Activated naive CD8-positive, alpha-beta T cell treated with anti-CD3 and anti-CD28 coated beads for 36 hours (primary cell): Measurements from ENCODE around the gene COL4A2. TPM values are rescaled to one million over a fixed set of nuclear protein-coding genes. Genes with fewer than 3 reads are reported as not detected.

ENCODE experiments used
- DNase-seq: peaks from one replicate; pipeline ENCODE4 v3.0.0; 2021
- H3K27ac Mint-ChIP-seq: one replicate; pipeline ENCODE4 v1.8.0; 2022; ENCODE audit warnings: mild to moderate bottlenecking, moderate library complexity, mixed read lengths
- H3K27me3 Mint-ChIP-seq: one replicate; pipeline ENCODE4 v1.8.0; 2022; ENCODE audit warnings: mild to moderate bottlenecking, mixed read lengths
- H3K36me3 Mint-ChIP-seq: one replicate; pipeline ENCODE4 v1.8.0; 2021; ENCODE audit warnings: mild to moderate bottlenecking, mixed read lengths
- H3K4me1 Mint-ChIP-seq: one replicate; pipeline ENCODE4 v1.8.0; 2021; ENCODE audit warnings: mixed read lengths
- H3K4me3 Mint-ChIP-seq: one replicate; pipeline ENCODE4 v1.8.0; 2022; ENCODE audit warnings: mild to moderate bottlenecking, moderate library complexity, mixed read lengths
- H3K9me3 Mint-ChIP-seq: one replicate; pipeline ENCODE4 v1.8.0; 2022; ENCODE audit warnings: mixed read lengths
- total RNA-seq, 2 experiments: library from RNA; stranded (reverse); gene quantifications; one replicate each; pipeline ENCODE4 v1.2.3, GENCODE V29; 2021

The COL4A2 gene
- total RNA-seq, 2 experiments from 2014 or later: not detected

DNA sequence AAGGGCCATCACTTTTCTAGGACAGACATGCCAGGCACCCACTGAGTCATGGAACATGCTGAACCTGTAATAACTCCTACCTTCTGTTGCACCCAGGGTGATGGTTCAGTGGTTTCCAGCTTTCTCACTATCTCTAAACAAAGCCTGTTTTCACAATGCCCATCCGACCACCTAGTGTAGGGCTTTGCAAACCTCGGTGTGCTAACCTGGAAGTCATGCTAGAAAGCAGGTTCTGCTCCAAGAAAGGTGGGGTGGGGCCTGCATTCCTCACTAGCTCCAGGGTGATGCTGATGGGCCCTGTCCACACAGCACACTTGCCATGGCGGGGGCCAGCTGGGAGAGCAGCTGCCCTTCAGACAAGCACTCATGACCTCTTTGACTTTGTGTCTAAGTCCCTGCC, 43.4 kb downstream of the COL4A2 start:
- Mint-ChIP-seq H3K4me1 (no peaks in the 10 kb centered on the region), H3K27me3 (peaks cover 12% of the 10 kb centered on the region), H3K4me3 (no peak overlapping the region), H3K36me3 (no peaks in the 10 kb centered on the region), H3K27ac (no peak overlapping the region), H3K9me3 (no peaks in the 10 kb centered on the region)
- DNase-seq: no peak

DNA sequence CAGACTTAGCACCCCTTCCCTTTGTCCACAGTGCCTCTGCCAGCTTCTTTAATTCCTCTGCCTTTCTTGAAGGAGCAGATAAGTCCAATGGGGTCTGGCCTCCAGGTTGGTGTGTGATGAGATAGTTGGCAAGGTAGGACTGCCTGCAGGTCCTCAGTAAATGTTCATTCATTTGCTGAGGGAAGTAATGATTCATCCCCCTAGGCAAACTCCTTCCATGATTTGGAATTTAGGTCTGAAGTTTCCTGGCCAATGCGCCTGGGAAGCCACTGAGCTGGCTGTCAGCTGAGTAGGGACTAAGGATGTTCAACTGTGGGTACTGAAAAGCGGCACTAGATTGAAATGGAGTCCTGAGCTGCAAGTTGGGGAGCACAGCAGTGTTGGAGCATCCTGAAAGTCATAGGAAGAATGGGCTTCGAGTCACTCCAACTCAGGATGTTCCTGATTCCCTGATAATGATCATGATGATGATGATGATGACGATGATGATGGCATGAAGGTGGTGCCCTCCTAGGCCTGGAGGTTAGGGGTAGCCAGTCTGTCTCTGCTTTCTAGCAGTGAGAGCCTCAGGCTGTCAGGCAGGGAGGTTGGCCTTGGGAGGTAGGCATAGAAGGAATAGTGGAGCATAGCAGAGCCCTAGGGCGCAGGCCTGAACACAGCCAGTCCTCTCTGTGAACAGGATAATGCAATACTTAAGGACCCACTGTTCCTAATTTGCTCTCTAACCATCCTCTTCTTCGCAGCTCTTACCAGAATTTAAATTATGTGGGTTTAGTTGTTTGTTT, 44.7 kb downstream of the COL4A2 start:
- DNase-seq: no peak
- Mint-ChIP-seq H3K4me3 (no peak overlapping the region), H3K36me3 (no peaks in the 10 kb centered on the region), H3K27me3 (peaks cover 12% of the 10 kb centered on the region), H3K27ac (no peak overlapping the region), H3K9me3 (no peaks in the 10 kb centered on the region), H3K4me1 (no peaks in the 10 kb centered on the region)

- H3K27me3 Mint-ChIP-seq: peaks cover 12% of the 10 kb centered on the region
- no peak for DNase-seq
- H3K4me3 Mint-ChIP-seq: no peak overlapping the region
- H3K4me1 Mint-ChIP-seq: no peaks in the 10 kb centered on the region
- H3K9me3 Mint-ChIP-seq: no peaks in the 10 kb centered on the region
- no peaks in the 10 kb centered on the region for H3K36me3 Mint-ChIP-seq
- no peak overlapping the region for H3K27ac Mint-ChIP-seq
These were observed 45.7 kb downstream of the COL4A2 start for GRCh38 chr13:110352735-110353134.

DNA sequence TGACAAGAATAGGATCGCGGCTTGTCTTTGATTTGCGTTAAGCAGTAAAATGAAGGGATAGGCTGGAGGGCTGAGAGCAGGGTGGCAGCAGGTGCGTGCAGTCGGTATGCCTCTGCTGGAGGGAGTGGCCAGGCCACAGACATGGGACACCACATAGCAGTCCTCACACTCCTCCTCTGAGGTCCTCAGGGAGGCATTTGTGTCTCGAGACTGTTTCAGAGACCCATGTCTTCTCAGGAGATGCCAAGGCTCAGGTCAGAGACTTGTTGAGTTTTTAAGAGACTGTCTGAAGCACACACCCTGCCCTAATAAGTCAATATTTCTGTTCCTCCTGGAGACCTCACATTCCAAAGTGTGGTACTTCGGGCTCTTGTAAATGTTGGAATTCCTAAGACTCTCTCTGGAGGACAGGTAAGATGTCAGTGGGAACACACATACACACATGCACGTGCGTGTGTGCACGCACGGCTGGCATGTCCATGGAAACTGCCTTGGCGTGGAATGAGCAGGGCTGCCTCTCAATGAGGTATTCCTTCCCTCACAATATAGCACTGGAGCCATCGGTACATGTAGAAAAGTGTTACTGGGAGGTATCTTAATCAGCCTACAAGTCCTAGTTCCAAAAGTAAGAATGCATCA, 46.4 kb downstream of the COL4A2 start:
- Mint-ChIP-seq H3K36me3 (no peaks in the 10 kb centered on the region), H3K4me1 (no peaks in the 10 kb centered on the region), H3K4me3 (no peak overlapping the region), H3K9me3 (no peaks in the 10 kb centered on the region), H3K27me3 (peaks cover 12% of the 10 kb centered on the region), H3K27ac (no peak overlapping the region)
- no peak for DNase-seq

GRCh38 chr13:110354123-110354627, 47.1 kb downstream of the COL4A2 start:
- Mint-ChIP-seq H3K27ac (no peak overlapping the region), H3K4me1 (no peaks in the 10 kb centered on the region)

GRCh38 chr13:110354715-110355473, 47.8 kb downstream of the COL4A2 start:
- Mint-ChIP-seq H3K36me3 (no peaks in the 10 kb centered on the region), H3K27me3 (peaks cover 9% of the 10 kb centered on the region), H3K4me1 (no peaks in the 10 kb centered on the region), H3K27ac (no peak overlapping the region), H3K9me3 (no peaks in the 10 kb centered on the region), H3K4me3 (no peak overlapping the region)
- DNase-seq: no peak

More at GRCh38 chr13:110354123-110354627, 47.1 kb downstream of the COL4A2 start:
- Mint-ChIP-seq H3K27me3 (peaks cover 12% of the 10 kb centered on the region), H3K9me3 (no peaks in the 10 kb centered on the region), H3K36me3 (no peaks in the 10 kb centered on the region), H3K4me3 (no peak overlapping the region)
- DNase-seq: no peak

GRCh38 chr13:110356362-110356761, 49.3 kb downstream of the COL4A2 start:
- no peaks in the 10 kb centered on the region for H3K36me3 Mint-ChIP-seq
- H3K4me1 Mint-ChIP-seq: no peaks in the 10 kb centered on the region
- peaks cover 6% of the 10 kb centered on the region for H3K27me3 Mint-ChIP-seq
- no peaks in the 10 kb centered on the region for H3K9me3 Mint-ChIP-seq
- no peak for DNase-seq
- no peak overlapping the region for H3K27ac Mint-ChIP-seq
- no peak overlapping the region for H3K4me3 Mint-ChIP-seq

- Mint-ChIP-seq H3K4me3 (no peak overlapping the region), H3K36me3 (no peaks in the 10 kb centered on the region), H3K27me3 (peaks cover 9% of the 10 kb centered on the region), H3K4me1 (no peaks in the 10 kb centered on the region), H3K27ac (no peak overlapping the region), H3K9me3 (no peaks in the 10 kb centered on the region)
- DNase-seq: no peak
These were observed 51.3 kb downstream of the COL4A2 start for GRCh38 chr13:110358381-110358780.

DNA sequence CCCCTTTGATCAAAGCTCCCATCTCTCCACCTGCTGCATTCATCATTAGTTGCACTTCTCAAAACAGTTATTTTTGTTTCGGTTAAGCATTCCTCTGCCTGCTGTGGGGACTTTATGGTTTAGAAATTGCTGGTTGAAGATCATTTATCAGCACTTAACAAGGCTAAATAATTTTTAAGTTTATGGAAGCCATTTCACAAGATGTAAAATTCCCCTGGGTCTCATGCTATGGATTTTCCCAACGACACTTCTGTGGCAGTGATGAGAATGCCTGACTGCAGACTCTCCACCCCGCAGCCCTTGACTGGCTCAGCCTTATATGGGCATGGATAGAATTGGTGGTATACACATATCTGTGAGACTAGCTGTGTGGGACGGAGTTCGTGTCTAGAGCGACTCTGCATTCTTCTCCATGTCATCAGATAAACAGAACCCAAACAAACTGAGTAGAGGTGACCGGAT, 52.8 kb downstream of the COL4A2 start:
- Mint-ChIP-seq H3K4me3 (no peak overlapping the region), H3K27me3 (peaks cover 6% of the 10 kb centered on the region), H3K27ac (no peak overlapping the region), H3K36me3 (no peaks in the 10 kb centered on the region), H3K9me3 (no peaks in the 10 kb centered on the region), H3K4me1 (no peaks in the 10 kb centered on the region)
- DNase-seq: no peak

GRCh38 chr13:110360598-110360997, 53.5 kb downstream of the COL4A2 start:
- Mint-ChIP-seq H3K27me3 (peaks cover 8% of the 10 kb centered on the region), H3K9me3 (no peaks in the 10 kb centered on the region), H3K36me3 (no peaks in the 10 kb centered on the region), H3K27ac (no peak overlapping the region), H3K4me3 (no peak overlapping the region), H3K4me1 (no peaks in the 10 kb centered on the region)
- DNase-seq: no peak

GRCh38 chr13:110361365-110361911, 54.4 kb downstream of the COL4A2 start:
- H3K4me1 Mint-ChIP-seq: no peaks in the 10 kb centered on the region
- no peak overlapping the region for H3K27ac Mint-ChIP-seq
- no peak overlapping the region for H3K4me3 Mint-ChIP-seq
- no peak for DNase-seq
- no peaks in the 10 kb centered on the region for H3K36me3 Mint-ChIP-seq
- H3K27me3 Mint-ChIP-seq: peaks cover 10% of the 10 kb centered on the region
- no peaks in the 10 kb centered on the region for H3K9me3 Mint-ChIP-seq

- H3K27me3 Mint-ChIP-seq: peaks cover 10% of the 10 kb centered on the region
- H3K36me3 Mint-ChIP-seq: no peaks in the 10 kb centered on the region
- no peak overlapping the region for H3K4me3 Mint-ChIP-seq
- H3K4me1 Mint-ChIP-seq: no peaks in the 10 kb centered on the region
- no peaks in the 10 kb centered on the region for H3K9me3 Mint-ChIP-seq
- DNase-seq: no peak
- H3K27ac Mint-ChIP-seq: no peak overlapping the region
These were observed 55.9 kb downstream of the COL4A2 start for GRCh38 chr13:110363010-110363409.

GRCh38 chr13:110364081-110364480, 57.0 kb downstream of the COL4A2 start:
- Mint-ChIP-seq H3K4me1 (no peaks in the 10 kb centered on the region), H3K27ac (no peak overlapping the region)

DNA sequence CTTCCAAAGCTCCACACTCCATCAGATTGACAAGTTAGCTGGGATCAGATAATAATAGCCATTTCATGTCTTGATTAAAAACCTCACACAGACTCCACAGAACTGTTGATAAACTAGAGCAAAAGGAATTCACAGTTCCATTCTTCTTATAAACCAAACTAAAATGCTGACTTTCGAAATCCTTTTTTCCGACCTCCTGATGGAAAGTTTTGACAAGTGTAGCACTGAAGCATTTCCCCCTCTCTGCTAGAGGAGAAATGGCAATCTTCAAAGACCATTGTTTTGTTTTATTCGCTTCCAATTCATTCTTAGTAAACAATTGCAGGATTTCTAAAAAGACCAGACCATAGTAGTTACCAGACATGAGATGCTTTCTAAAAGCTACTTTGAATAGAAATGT, 58.8 kb downstream of the COL4A2 start:
- H3K4me3 Mint-ChIP-seq: no peak overlapping the region
- H3K4me1 Mint-ChIP-seq: no peaks in the 10 kb centered on the region
- H3K27me3 Mint-ChIP-seq: peaks cover 15% of the 10 kb centered on the region
- no peaks in the 10 kb centered on the region for H3K36me3 Mint-ChIP-seq
- DNase-seq: no peak
- no peaks in the 10 kb centered on the region for H3K9me3 Mint-ChIP-seq
- H3K27ac Mint-ChIP-seq: no peak overlapping the region

More at GRCh38 chr13:110364081-110364480, 57.0 kb downstream of the COL4A2 start:
- Mint-ChIP-seq H3K9me3 (no peaks in the 10 kb centered on the region), H3K27me3 (peaks cover 10% of the 10 kb centered on the region), H3K36me3 (no peaks in the 10 kb centered on the region), H3K4me3 (no peak overlapping the region)
- DNase-seq: no peak

DNA sequence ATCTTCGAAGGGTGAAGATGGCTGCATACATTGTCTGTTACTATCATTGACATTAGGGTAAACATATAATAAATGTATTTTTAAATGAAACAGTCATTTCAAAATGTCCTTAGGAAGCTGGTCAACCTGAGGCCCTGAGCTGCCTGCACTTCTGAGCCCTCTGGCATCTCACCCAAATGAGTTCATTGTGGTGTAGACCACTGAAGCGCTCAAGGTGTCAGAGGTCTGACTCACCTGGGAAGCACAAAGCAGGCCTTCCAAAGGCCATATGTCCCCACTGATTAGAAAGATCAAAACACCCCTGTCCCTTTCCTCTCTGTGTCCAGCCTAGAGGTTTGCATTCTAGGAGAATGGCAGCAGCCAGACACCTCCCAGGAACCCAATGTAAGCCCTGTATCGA, 59.6 kb downstream of the COL4A2 start:
- Mint-ChIP-seq H3K27me3 (peaks cover 16% of the 10 kb centered on the region), H3K4me1 (no peaks in the 10 kb centered on the region), H3K27ac (no peak overlapping the region)

More for the DNA sequence above, 59.6 kb downstream of the COL4A2 start:
- H3K9me3 Mint-ChIP-seq: no peaks in the 10 kb centered on the region
- no peak overlapping the region for H3K4me3 Mint-ChIP-seq
- H3K36me3 Mint-ChIP-seq: no peaks in the 10 kb centered on the region
- DNase-seq: no peak
